HEK293T (cell line): ENCODE results near the gene CATSPERD.

Experiments used
- ARNT ChIP-seq: fragments of 450-650 bp; IDR thresholded peaks from 2 replicates; pipeline ENCODE4 v1.6.1; 2017; ENCODE audit warnings: mild to moderate bottlenecking
- BHLHE40 ChIP-seq: fragments of 450-650 bp; IDR thresholded peaks from 2 replicates; pipeline ENCODE4 v1.6.1; 2016; ENCODE audit warnings: mild to moderate bottlenecking, moderate library complexity, borderline replicate concordance
- ELF4 ChIP-seq: fragments of 450-650 bp; IDR thresholded peaks from 2 replicates; pipeline ENCODE4 v1.6.1; 2017; ENCODE audit warnings: antibody characterized with exemption
- FOXA1 ChIP-seq: fragments of 450-650 bp; IDR thresholded peaks from 2 replicates; pipeline ENCODE4 v1.6.1; 2016; ENCODE audit warnings: mild to moderate bottlenecking
- FOXK2 ChIP-seq: fragments of 450-650 bp; IDR thresholded peaks from 2 replicates; pipeline ENCODE4 v1.6.1; 2016; ENCODE audit warnings: mild to moderate bottlenecking
- FOXM1 ChIP-seq: fragments of 450-650 bp; IDR thresholded peaks from 2 replicates; pipeline ENCODE4 v1.6.1; 2017; ENCODE audit warnings: mild to moderate bottlenecking, borderline replicate concordance
- HDGF ChIP-seq: fragments of 450-650 bp; IDR thresholded peaks from 2 replicates; pipeline ENCODE4 v1.6.1; 2017; ENCODE audit warnings: antibody characterized with exemption, borderline replicate concordance
- L3MBTL2 ChIP-seq: fragments of 450-650 bp; conservative IDR thresholded peaks from 2 replicates; pipeline ENCODE4 v1.6.1; 2016; ENCODE audit warnings: mild to moderate bottlenecking
- LEF1 ChIP-seq: fragments of 450-650 bp; IDR thresholded peaks from 2 replicates; pipeline ENCODE4 v1.6.1; 2017; ENCODE audit warnings: mild to moderate bottlenecking, borderline replicate concordance
- PKNOX1 ChIP-seq: fragments of 450-650 bp; IDR thresholded peaks from 2 replicates; pipeline ENCODE4 v1.6.1; 2016
- SP1 ChIP-seq: fragments of 450-650 bp; IDR thresholded peaks from 2 replicates; pipeline ENCODE4 v1.6.1; 2017
- SUZ12 ChIP-seq: fragments of 450-650 bp; IDR thresholded peaks from 2 replicates; pipeline ENCODE4 v1.6.1; 2016; ENCODE audit warnings: mild to moderate bottlenecking
- TARDBP ChIP-seq: fragments of 450-650 bp; IDR thresholded peaks from 2 replicates; pipeline ENCODE4 v1.6.1; 2016
- ZNF384 ChIP-seq: fragments of 450-650 bp; IDR thresholded peaks from 2 replicates; pipeline ENCODE4 v1.6.1; 2016

DNA sequence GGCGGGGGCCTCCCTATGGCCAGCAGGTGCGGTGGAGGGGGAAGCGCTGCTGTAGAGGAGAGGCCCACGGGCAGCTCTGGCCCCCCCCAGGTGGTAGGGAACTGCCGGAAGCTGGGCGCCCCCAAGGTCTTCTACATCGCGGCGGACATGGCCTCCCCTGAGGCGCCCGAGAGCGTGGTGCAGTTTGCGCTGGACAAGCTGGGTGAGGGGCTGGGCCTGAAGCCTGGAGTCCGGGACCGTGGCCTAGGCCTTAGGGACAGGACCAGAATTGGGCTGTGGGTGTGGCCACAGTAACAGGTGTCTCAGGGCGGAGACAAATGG is 34.2 kb upstream of the CATSPERD start:
- TF ChIP-seq FOXK2 (no peak), L3MBTL2 (no peak), LEF1 (no peak), ELF4 (no peak), HDGF (no peak), PKNOX1 (no peak), SP1 (no peak; the same call in 1 of the 2 replicates), FOXA1 (no peak), TARDBP (no peak), FOXM1 (no peak), BHLHE40 (no peak), ZNF384 (no peak), ARNT (no peak), SUZ12 (no peak)
